ENCODE results near the gene MARCHF6.
"Not testable (repeated sequence)": the region's sequence is repeated elsewhere in the genome, so short reads cannot be mapped to it uniquely, and the experiment has no call there.

MARCHF6 gene

GRCh38 chr5:10371369-10371768 is 17.9 kb downstream of the MARCHF6 start:
- not testable (repeated sequence) for H3K27me3 ChIP-seq (ENCODE audit: control insufficient read depth, insufficient read depth, low read length); H3K36me3 ChIP-seq (ENCODE audit: control insufficient read depth, insufficient read depth, low read length); H3K9ac ChIP-seq (ENCODE audit: low read length); H3K27ac ChIP-seq (ENCODE audit: low read depth, low read length); H3K4me1 ChIP-seq (ENCODE audit: control insufficient read depth, insufficient read depth, low read length); H3K9me3 ChIP-seq (ENCODE audit: control insufficient read depth, insufficient read depth, low read depth, low read length); H3K4me3 ChIP-seq (ENCODE audit: low read depth, low read length)

GRCh38 chr5:10372726-10373709 is 19.5 kb downstream of the MARCHF6 start:
- H3K27me3 ChIP-seq (ENCODE audit: control insufficient read depth, insufficient read depth, low read length): no peaks in the 10 kb centered on the region
- no peak overlapping the region for H3K9ac ChIP-seq (ENCODE audit: low read length)
- H3K36me3 ChIP-seq (ENCODE audit: control insufficient read depth, insufficient read depth, low read length): peaks cover 10% of the 10 kb centered on the region
- peaks cover 8% of the 10 kb centered on the region; the same call in 1 of the 2 replicates for H3K9me3 ChIP-seq (ENCODE audit: control insufficient read depth, insufficient read depth, low read depth, low read length)
- no peak overlapping the region for H3K27ac ChIP-seq (ENCODE audit: low read depth, low read length)
- 0 out of 2 replicates have a peak, but pooled peaks cover 3% of the 10 kb centered on the region for H3K4me1 ChIP-seq (ENCODE audit: control insufficient read depth, insufficient read depth, low read length)
- no peak overlapping the region for H3K4me3 ChIP-seq (ENCODE audit: low read depth, low read length)

GRCh38 chr5:10374046-10375022 is 20.8 kb downstream of the MARCHF6 start:
- Histone ChIP-seq H3K4me3 (ENCODE audit: low read depth, low read length) (no peak overlapping the region), H3K9ac (ENCODE audit: low read length) (no peak overlapping the region), H3K9me3 (ENCODE audit: control insufficient read depth, insufficient read depth, low read depth, low read length) (peaks cover 8% of the 10 kb centered on the region; the same call in 1 of the 2 replicates), H3K27me3 (ENCODE audit: control insufficient read depth, insufficient read depth, low read length) (no peaks in the 10 kb centered on the region), H3K27ac (ENCODE audit: low read depth, low read length) (no peak overlapping the region), H3K36me3 (ENCODE audit: control insufficient read depth, insufficient read depth, low read length) (peaks cover 19% of the 10 kb centered on the region), H3K4me1 (ENCODE audit: control insufficient read depth, insufficient read depth, low read length) (0 out of 2 replicates have a peak, but pooled peaks cover 3% of the 10 kb centered on the region)

- not testable (repeated sequence) for H3K27me3 ChIP-seq (ENCODE audit: control insufficient read depth, insufficient read depth, low read length); H3K9me3 ChIP-seq (ENCODE audit: control insufficient read depth, insufficient read depth, low read depth, low read length); H3K4me1 ChIP-seq (ENCODE audit: control insufficient read depth, insufficient read depth, low read length); H3K4me3 ChIP-seq (ENCODE audit: low read depth, low read length); H3K27ac ChIP-seq (ENCODE audit: low read depth, low read length); H3K9ac ChIP-seq (ENCODE audit: low read length)
- peaks cover 19% of the 10 kb centered on the region for H3K36me3 ChIP-seq (ENCODE audit: control insufficient read depth, insufficient read depth, low read length)
Measured at GRCh38 chr5:10375146-10375545, 21.7 kb downstream of the MARCHF6 start.

- Histone ChIP-seq H3K4me1 (ENCODE audit: control insufficient read depth, insufficient read depth, low read length) (0 out of 2 replicates have a peak, but pooled peaks cover 3% of the 10 kb centered on the region), H3K9ac (ENCODE audit: low read length) (no peak overlapping the region), H3K36me3 (ENCODE audit: control insufficient read depth, insufficient read depth, low read length) (peaks cover 22% of the 10 kb centered on the region), H3K4me3 (ENCODE audit: low read depth, low read length) (no peak overlapping the region), H3K27ac (ENCODE audit: low read depth, low read length) (no peak overlapping the region), H3K27me3 (ENCODE audit: control insufficient read depth, insufficient read depth, low read length) (no peaks in the 10 kb centered on the region), H3K9me3 (ENCODE audit: control insufficient read depth, insufficient read depth, low read depth, low read length) (peaks cover 8% of the 10 kb centered on the region; the same call in 1 of the 2 replicates)
Measured at GRCh38 chr5:10376544-10376943, 23.0 kb downstream of the MARCHF6 start.

- no peak overlapping the region; the same call in 1 of the 2 replicates for H3K27ac ChIP-seq (ENCODE audit: low read depth, low read length)
- H3K9ac ChIP-seq (ENCODE audit: low read length): no peak overlapping the region
- no peak overlapping the region for H3K4me3 ChIP-seq (ENCODE audit: low read depth, low read length)
- no peaks in the 10 kb centered on the region for H3K27me3 ChIP-seq (ENCODE audit: control insufficient read depth, insufficient read depth, low read length)
- H3K4me1 ChIP-seq (ENCODE audit: control insufficient read depth, insufficient read depth, low read length): 0 out of 2 replicates have a peak, but pooled peaks cover 3% of the 10 kb centered on the region
- peaks cover 26% of the 10 kb centered on the region for H3K36me3 ChIP-seq (ENCODE audit: control insufficient read depth, insufficient read depth, low read length)
- H3K9me3 ChIP-seq (ENCODE audit: control insufficient read depth, insufficient read depth, low read depth, low read length): peaks cover 8% of the 10 kb centered on the region; the same call in 1 of the 2 replicates
Measured at GRCh38 chr5:10377081-10377480, 23.6 kb downstream of the MARCHF6 start.

GRCh38 chr5:10381803-10382202 is 28.3 kb downstream of the MARCHF6 start:
- Histone ChIP-seq H3K9me3 (ENCODE audit: control insufficient read depth, insufficient read depth, low read depth, low read length) (no peaks in the 10 kb centered on the region), H3K36me3 (ENCODE audit: control insufficient read depth, insufficient read depth, low read length) (peaks cover 28% of the 10 kb centered on the region), H3K9ac (ENCODE audit: low read length) (no peak overlapping the region), H3K4me1 (ENCODE audit: control insufficient read depth, insufficient read depth, low read length) (0 out of 2 replicates have a peak, but pooled peaks cover 3% of the 10 kb centered on the region), H3K27me3 (ENCODE audit: control insufficient read depth, insufficient read depth, low read length) (no peaks in the 10 kb centered on the region), H3K4me3 (ENCODE audit: low read depth, low read length) (no peak overlapping the region), H3K27ac (ENCODE audit: low read depth, low read length) (no peak overlapping the region)

- no peaks in the 10 kb centered on the region for H3K4me1 ChIP-seq (ENCODE audit: control insufficient read depth, insufficient read depth, low read length)
- H3K4me3 ChIP-seq (ENCODE audit: low read depth, low read length): no peak overlapping the region
- H3K27ac ChIP-seq (ENCODE audit: low read depth, low read length): no peak overlapping the region
- no peaks in the 10 kb centered on the region for H3K9me3 ChIP-seq (ENCODE audit: control insufficient read depth, insufficient read depth, low read depth, low read length)
- H3K27me3 ChIP-seq (ENCODE audit: control insufficient read depth, insufficient read depth, low read length): no peaks in the 10 kb centered on the region
- no peak overlapping the region for H3K9ac ChIP-seq (ENCODE audit: low read length)
- H3K36me3 ChIP-seq (ENCODE audit: control insufficient read depth, insufficient read depth, low read length): peaks cover 35% of the 10 kb centered on the region
Measured at GRCh38 chr5:10384483-10384882, 31.0 kb downstream of the MARCHF6 start.

GRCh38 chr5:10387690-10388089 is 34.2 kb downstream of the MARCHF6 start:
- Histone ChIP-seq H3K4me3 (ENCODE audit: low read depth, low read length) (no peak overlapping the region), H3K9ac (ENCODE audit: low read length) (no peak overlapping the region), H3K9me3 (ENCODE audit: control insufficient read depth, insufficient read depth, low read depth, low read length) (no peaks in the 10 kb centered on the region), H3K27ac (ENCODE audit: low read depth, low read length) (no peak overlapping the region), H3K36me3 (ENCODE audit: control insufficient read depth, insufficient read depth, low read length) (peaks cover 51% of the 10 kb centered on the region), H3K27me3 (ENCODE audit: control insufficient read depth, insufficient read depth, low read length) (no peaks in the 10 kb centered on the region), H3K4me1 (ENCODE audit: control insufficient read depth, insufficient read depth, low read length) (no peaks in the 10 kb centered on the region)

GRCh38 chr5:10391130-10391529 is 37.6 kb downstream of the MARCHF6 start:
- no peaks in the 10 kb centered on the region for H3K9me3 ChIP-seq (ENCODE audit: control insufficient read depth, insufficient read depth, low read depth, low read length)
- H3K4me1 ChIP-seq (ENCODE audit: control insufficient read depth, insufficient read depth, low read length): no peaks in the 10 kb centered on the region; the same call in 1 of the 2 replicates
- H3K36me3 ChIP-seq (ENCODE audit: control insufficient read depth, insufficient read depth, low read length): peaks cover 76% of the 10 kb centered on the region
- no peaks in the 10 kb centered on the region for H3K27me3 ChIP-seq (ENCODE audit: control insufficient read depth, insufficient read depth, low read length)
- H3K27ac ChIP-seq (ENCODE audit: low read depth, low read length): no peak overlapping the region
- H3K9ac ChIP-seq (ENCODE audit: low read length): no peak overlapping the region
- H3K4me3 ChIP-seq (ENCODE audit: low read depth, low read length): no peak overlapping the region

All from HUES6 (cell line).